Measurements from ENCODE around the gene NR2F1-AS1.

DNA sequence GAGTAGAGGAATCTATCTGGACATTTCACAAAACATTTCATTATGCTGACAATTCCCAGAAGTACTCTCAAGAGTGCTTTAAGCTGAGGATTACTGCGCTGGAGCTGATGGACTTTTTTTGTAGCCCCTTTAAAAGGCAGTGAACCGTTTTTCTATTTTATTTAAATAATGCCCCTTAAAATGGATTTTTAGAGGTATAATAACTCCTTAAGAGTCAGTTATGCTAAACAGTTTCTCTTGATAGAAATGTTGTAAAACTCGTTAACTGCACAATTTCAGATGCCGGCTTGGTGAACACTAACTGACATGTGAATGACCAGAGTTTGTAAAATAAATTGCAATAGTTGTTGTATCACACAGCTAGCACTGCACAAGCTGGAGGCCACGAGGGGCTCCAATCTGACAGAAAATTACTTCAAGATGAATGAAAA lies 174.0 kb downstream of the NR2F1-AS1 start:
- TF ChIP-seq, protein P1, sequence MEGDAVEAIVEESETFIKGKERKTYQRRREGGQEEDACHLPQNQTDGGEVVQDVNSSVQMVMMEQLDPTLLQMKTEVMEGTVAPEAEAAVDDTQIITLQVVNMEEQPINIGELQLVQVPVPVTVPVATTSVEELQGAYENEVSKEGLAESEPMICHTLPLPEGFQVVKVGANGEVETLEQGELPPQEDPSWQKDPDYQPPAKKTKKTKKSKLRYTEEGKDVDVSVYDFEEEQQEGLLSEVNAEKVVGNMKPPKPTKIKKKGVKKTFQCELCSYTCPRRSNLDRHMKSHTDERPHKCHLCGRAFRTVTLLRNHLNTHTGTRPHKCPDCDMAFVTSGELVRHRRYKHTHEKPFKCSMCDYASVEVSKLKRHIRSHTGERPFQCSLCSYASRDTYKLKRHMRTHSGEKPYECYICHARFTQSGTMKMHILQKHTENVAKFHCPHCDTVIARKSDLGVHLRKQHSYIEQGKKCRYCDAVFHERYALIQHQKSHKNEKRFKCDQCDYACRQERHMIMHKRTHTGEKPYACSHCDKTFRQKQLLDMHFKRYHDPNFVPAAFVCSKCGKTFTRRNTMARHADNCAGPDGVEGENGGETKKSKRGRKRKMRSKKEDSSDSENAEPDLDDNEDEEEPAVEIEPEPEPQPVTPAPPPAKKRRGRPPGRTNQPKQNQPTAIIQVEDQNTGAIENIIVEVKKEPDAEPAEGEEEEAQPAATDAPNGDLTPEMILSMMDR (conservative IDR thresholded peaks at IDR 0.05; ENCODE audit: low read length): no peak
- TF ChIP-seq EZH2phosphoT487 (IDR thresholded peaks at IDR 0.05; ENCODE audit: borderline replicate concordance, low read depth, low read length): no peak

Measured in OCI-LY7 (cell line).